ENCODE results near the gene PNKD. TPM values are rescaled to one million over a fixed set of nuclear protein-coding genes. Genes with fewer than 3 reads are reported as not detected.

Gene PNKD
- total and polyA plus RNA-seq, 2 donors (not counting 1 experiment from before 2014, with no cell fraction given) = 27.7 to 29.1 TPM

DNA sequence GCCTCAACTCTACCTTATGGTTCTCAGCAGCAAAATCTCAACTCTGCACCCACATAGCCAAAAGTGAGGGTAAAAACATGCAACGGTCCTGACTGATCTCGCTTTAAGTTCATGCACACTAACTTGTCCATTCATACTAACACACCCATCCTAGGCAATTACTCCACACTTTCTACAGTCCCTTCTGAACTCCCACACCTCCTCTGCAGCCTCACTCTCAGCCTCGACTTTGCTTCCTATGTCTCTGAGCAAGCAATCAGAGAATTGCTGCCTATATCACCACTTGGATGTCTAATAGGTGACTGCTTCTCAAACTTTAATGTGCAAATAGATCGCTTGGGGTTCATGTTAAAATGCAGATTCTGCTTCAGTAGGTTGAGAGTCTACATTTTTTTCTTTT lies 29.8 kb downstream of the PNKD start:
- Histone ChIP-seq H2AFZ (ENCODE audit: low read length) (no peak overlapping the region), H4K20me1 (ENCODE audit: control insufficient read depth, extremely low read depth, insufficient read depth, low read length) (no peaks in the 10 kb centered on the region), H3K36me3 (ENCODE audit: control insufficient read depth, insufficient read depth, low read length) (no peaks in the 10 kb centered on the region), H3K9ac (ENCODE audit: insufficient read depth, low read length) (no peak overlapping the region), H3K4me2 (ENCODE audit: extremely low read depth, insufficient read depth, low read length) (no peak overlapping the region), H3K9me3 (ENCODE audit: control insufficient read depth, insufficient read depth, low read depth, low read length) (no peaks in the 10 kb centered on the region), H3K27ac (ENCODE audit: insufficient read depth, low read length) (no peak overlapping the region), H3K4me1 (ENCODE audit: control insufficient read depth, extremely low read depth, insufficient read depth, low read length) (peaks cover 4% of the 10 kb centered on the region), H3K79me2 (ENCODE audit: control insufficient read depth, insufficient read depth, low read length) (no peaks in the 10 kb centered on the region), H3K27me3 (ENCODE audit: control insufficient read depth, insufficient read depth, low read length) (no peaks in the 10 kb centered on the region), H3K4me3 (replicated peaks in 1 of 4; ENCODE audit: control extremely low read depth in 1 of 4, insufficient read depth in 1 of 4, low read depth in 3 of 4, low read length in 4 of 4) (no peak overlapping the region)
- no peak for DNase-seq (ENCODE audit: low read depth in 2 of 2)
- no peak for TF ChIP-seq EZH2 (IDR thresholded peaks at IDR 0.05; ENCODE audit: low read length, missing control alignments)
- TF ChIP-seq, protein P1, sequence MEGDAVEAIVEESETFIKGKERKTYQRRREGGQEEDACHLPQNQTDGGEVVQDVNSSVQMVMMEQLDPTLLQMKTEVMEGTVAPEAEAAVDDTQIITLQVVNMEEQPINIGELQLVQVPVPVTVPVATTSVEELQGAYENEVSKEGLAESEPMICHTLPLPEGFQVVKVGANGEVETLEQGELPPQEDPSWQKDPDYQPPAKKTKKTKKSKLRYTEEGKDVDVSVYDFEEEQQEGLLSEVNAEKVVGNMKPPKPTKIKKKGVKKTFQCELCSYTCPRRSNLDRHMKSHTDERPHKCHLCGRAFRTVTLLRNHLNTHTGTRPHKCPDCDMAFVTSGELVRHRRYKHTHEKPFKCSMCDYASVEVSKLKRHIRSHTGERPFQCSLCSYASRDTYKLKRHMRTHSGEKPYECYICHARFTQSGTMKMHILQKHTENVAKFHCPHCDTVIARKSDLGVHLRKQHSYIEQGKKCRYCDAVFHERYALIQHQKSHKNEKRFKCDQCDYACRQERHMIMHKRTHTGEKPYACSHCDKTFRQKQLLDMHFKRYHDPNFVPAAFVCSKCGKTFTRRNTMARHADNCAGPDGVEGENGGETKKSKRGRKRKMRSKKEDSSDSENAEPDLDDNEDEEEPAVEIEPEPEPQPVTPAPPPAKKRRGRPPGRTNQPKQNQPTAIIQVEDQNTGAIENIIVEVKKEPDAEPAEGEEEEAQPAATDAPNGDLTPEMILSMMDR (conservative IDR thresholded peaks at IDR 0.05 in 1 of 2, IDR thresholded peaks at IDR 0.05 in 1 of 2; ENCODE audit: low read depth in 1 of 2, low read length in 2 of 2) = no peak

DNA sequence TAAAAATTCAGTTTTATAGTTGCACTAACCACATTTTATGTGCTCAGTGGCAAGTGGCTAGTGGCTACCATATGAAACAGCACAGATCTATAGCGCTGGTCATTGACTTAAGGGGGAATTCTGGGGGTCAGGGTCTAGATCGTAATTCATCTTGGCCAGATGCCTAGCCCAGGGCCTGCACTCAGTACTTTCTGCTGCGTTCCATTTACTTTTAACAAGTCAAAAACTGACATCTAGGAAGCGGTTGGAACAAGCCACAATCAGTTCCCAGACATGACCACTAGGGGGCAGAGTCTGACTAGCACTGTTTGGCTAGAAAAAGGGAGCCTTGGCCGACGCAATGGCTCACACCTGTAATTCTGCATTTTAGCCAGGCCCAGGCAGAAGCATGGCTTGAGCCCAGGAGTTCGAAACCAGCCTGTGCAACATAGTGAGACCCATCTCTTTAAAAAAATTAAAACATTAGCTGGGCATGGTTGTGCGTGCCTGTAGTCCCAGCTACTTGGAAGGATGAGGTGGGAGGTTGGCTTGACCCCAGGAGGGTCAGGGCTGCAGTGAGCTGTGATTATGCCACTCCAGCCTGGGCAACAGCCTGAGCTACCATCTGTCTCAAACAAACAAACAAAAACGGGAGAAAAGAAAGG lies 31.0 kb downstream of the PNKD start:
- H3K9ac ChIP-seq (ENCODE audit: insufficient read depth, low read length) = no peak overlapping the region
- peaks cover 4% of the 10 kb centered on the region for H3K4me1 ChIP-seq (ENCODE audit: control insufficient read depth, extremely low read depth, insufficient read depth, low read length)
- peak; percentile 61 to 83 for DNase-seq (ENCODE audit: low read depth in 2 of 2)
- H3K4me3 ChIP-seq (replicated peaks in 1 of 4; ENCODE audit: control extremely low read depth in 1 of 4, insufficient read depth in 1 of 4, low read depth in 3 of 4, low read length in 4 of 4) = no peak overlapping the region
- H3K27ac ChIP-seq (ENCODE audit: insufficient read depth, low read length) = no peak overlapping the region
- H3K36me3 ChIP-seq (ENCODE audit: control insufficient read depth, insufficient read depth, low read length) = no peaks in the 10 kb centered on the region
- no peaks in the 10 kb centered on the region for H3K9me3 ChIP-seq (ENCODE audit: control insufficient read depth, insufficient read depth, low read depth, low read length)
- no peaks in the 10 kb centered on the region for H4K20me1 ChIP-seq (ENCODE audit: control insufficient read depth, extremely low read depth, insufficient read depth, low read length)
- no peak for TF ChIP-seq EZH2 (IDR thresholded peaks at IDR 0.05; ENCODE audit: low read length, missing control alignments)
- TF ChIP-seq, protein P1 (conservative IDR thresholded peaks at IDR 0.05 in 1 of 2, IDR thresholded peaks at IDR 0.05 in 1 of 2; ENCODE audit: low read depth in 1 of 2, low read length in 2 of 2) = peak; percentile 96 to 98
- no peaks in the 10 kb centered on the region for H3K27me3 ChIP-seq (ENCODE audit: control insufficient read depth, insufficient read depth, low read length)
- H3K79me2 ChIP-seq (ENCODE audit: control insufficient read depth, insufficient read depth, low read length) = no peaks in the 10 kb centered on the region
- no peak overlapping the region for H2AFZ ChIP-seq (ENCODE audit: low read length)
- peak overlapping the region; percentile 32 for H3K4me2 ChIP-seq (ENCODE audit: extremely low read depth, insufficient read depth, low read length)

DNA sequence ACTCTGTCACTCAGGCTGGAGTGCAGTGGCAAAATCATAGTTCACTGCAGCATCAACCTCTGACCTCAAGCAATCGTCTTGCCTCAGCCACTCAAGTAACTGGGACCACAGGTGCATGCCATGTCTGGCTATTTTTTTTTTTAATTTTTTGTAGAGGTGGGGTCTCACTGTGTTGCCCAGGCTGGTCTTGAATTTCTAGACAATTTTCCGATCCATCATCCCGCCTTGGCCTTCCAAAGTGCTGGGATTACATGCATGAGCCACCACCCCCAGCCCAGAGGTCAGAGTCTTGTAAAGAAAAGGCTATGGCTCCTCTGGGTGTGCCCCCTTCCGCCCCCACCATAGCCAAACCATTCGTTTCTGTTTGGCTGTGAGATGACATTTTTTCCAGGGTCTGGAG lies 35.1 kb downstream of the PNKD start:
- H4K20me1 ChIP-seq (ENCODE audit: control insufficient read depth, extremely low read depth, insufficient read depth, low read length) = no peaks in the 10 kb centered on the region
- DNase-seq (ENCODE audit: low read depth in 2 of 2) = no peak
- H2AFZ ChIP-seq (ENCODE audit: low read length) = no peak overlapping the region
- no peaks in the 10 kb centered on the region for H3K9me3 ChIP-seq (ENCODE audit: control insufficient read depth, insufficient read depth, low read depth, low read length)
- H3K4me1 ChIP-seq (ENCODE audit: control insufficient read depth, extremely low read depth, insufficient read depth, low read length) = no peaks in the 10 kb centered on the region
- no peaks in the 10 kb centered on the region for H3K27me3 ChIP-seq (ENCODE audit: control insufficient read depth, insufficient read depth, low read length)
- H3K4me3 ChIP-seq (replicated peaks in 1 of 4; ENCODE audit: control extremely low read depth in 1 of 4, insufficient read depth in 1 of 4, low read depth in 3 of 4, low read length in 4 of 4) = no peak overlapping the region
- no peak overlapping the region for H3K9ac ChIP-seq (ENCODE audit: insufficient read depth, low read length)
- H3K36me3 ChIP-seq (ENCODE audit: control insufficient read depth, insufficient read depth, low read length) = no peaks in the 10 kb centered on the region
- no peaks in the 10 kb centered on the region for H3K79me2 ChIP-seq (ENCODE audit: control insufficient read depth, insufficient read depth, low read length)
- H3K27ac ChIP-seq (ENCODE audit: insufficient read depth, low read length) = no peak overlapping the region
- no peak overlapping the region for H3K4me2 ChIP-seq (ENCODE audit: extremely low read depth, insufficient read depth, low read length)
- TF ChIP-seq, protein P1 (conservative IDR thresholded peaks at IDR 0.05 in 1 of 2, IDR thresholded peaks at IDR 0.05 in 1 of 2; ENCODE audit: low read depth in 1 of 2, low read length in 2 of 2) = no peak
- TF ChIP-seq EZH2 (IDR thresholded peaks at IDR 0.05; ENCODE audit: low read length, missing control alignments) = no peak
